Left ventricle myocardium inferior (tissue), 1 donor: ENCODE measurements around the gene PARP1. TPM values are rescaled to one million over a fixed set of nuclear protein-coding genes. Genes with fewer than 3 reads are reported as not detected.

Experiments used
- DNase-seq: peaks from one replicate; pipeline ENCODE4 v3.0.0-alpha.2; 2020
- H3K27ac ChIP-seq: fragments of 200-600 bp; replicated peaks from 2 replicates; pipeline ENCODE4 v1.8.0; 2021
- H3K27me3 ChIP-seq: fragments of 200-600 bp; 2 replicates; pipeline ENCODE4 v1.8.0; 2021; ENCODE audit warnings: low read depth
- H3K36me3 ChIP-seq: fragments of 200-600 bp; 2 replicates; pipeline ENCODE4 v1.8.0; 2021
- H3K4me1 ChIP-seq: fragments of 200-600 bp; 2 replicates; pipeline ENCODE4 v1.8.0; 2021
- H3K4me3 ChIP-seq: fragments of 200-600 bp; 2 replicates; pipeline ENCODE4 v1.8.0; 2021; ENCODE audit warnings: mild to moderate bottlenecking, moderate library complexity
- H3K9me3 ChIP-seq: fragments of 200-600 bp; replicated peaks from 2 replicates; pipeline ENCODE4 v1.8.0; 2021
- intact Hi-C: fragments of 100-400 bp; cut with micrococcal nuclease; formaldehyde crosslinking; loops from one replicate; pipeline ENCODE4 v1.11.0; 2022
- total RNA-seq: library from RNA; stranded (reverse); fragmentation: NEBNext Ultra II Directional; extraction: Animal tissue kit (Norgen Biotek cat#: 25700); gene quantifications from one replicate; pipeline ENCODE4 v1.2.1, GENCODE V29; 2021
- TF ChIP-seq, protein P1 (sequence below): fragments of 200-600 bp; IDR thresholded peaks from 2 replicates; pipeline ENCODE4 v1.8.0; 2021; ENCODE audit warnings: antibody characterized with exemption, mild to moderate bottlenecking, borderline replicate concordance
- donor health status: DM: no; HTN: yes; CAD: no; lungs with severe emphysema.

The PARP1 gene
- total RNA-seq, 1 donor from 2014 or later, result 138 TPM

DNA sequence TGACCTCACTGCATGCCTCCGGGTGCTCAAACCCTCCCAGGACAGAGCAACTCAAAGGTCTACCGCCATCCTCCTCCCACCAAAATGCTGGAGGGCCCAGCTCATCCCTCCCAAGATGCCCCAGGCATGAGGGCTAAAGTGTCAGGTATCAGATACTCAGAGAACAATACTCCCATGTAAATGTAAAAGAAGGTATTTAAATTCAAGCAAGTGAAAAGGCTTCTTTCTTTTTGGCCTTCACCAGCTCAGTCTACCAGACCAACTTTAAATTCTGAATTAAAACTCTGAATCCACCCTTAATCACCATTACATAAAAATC lies 3.0 kb downstream of the PARP1 start:
- peaks cover 80% of the 10 kb centered on the region for H3K4me1 ChIP-seq
- intact Hi-C loops, result no loop called here
- no peak for DNase-seq
- no peaks in the 10 kb centered on the region for H3K9me3 ChIP-seq
- peak overlapping the region; percentile 83 for H3K27ac ChIP-seq
- TF ChIP-seq, protein P1, sequence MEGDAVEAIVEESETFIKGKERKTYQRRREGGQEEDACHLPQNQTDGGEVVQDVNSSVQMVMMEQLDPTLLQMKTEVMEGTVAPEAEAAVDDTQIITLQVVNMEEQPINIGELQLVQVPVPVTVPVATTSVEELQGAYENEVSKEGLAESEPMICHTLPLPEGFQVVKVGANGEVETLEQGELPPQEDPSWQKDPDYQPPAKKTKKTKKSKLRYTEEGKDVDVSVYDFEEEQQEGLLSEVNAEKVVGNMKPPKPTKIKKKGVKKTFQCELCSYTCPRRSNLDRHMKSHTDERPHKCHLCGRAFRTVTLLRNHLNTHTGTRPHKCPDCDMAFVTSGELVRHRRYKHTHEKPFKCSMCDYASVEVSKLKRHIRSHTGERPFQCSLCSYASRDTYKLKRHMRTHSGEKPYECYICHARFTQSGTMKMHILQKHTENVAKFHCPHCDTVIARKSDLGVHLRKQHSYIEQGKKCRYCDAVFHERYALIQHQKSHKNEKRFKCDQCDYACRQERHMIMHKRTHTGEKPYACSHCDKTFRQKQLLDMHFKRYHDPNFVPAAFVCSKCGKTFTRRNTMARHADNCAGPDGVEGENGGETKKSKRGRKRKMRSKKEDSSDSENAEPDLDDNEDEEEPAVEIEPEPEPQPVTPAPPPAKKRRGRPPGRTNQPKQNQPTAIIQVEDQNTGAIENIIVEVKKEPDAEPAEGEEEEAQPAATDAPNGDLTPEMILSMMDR, result no peak
- peak overlapping the region; percentile 94 for H3K4me3 ChIP-seq
- H3K27me3 ChIP-seq, result no peaks in the 10 kb centered on the region
- H3K36me3 ChIP-seq, result peaks cover 24% of the 10 kb centered on the region

GRCh38 chr1:226404063-226404903 lies 3.6 kb downstream of the PARP1 start:
- H3K27me3 ChIP-seq, result no peaks in the 10 kb centered on the region
- peak overlapping the region; percentile 83 for H3K27ac ChIP-seq
- DNase-seq, result no peak
- TF ChIP-seq, protein P1, result no peak
- H3K4me3 ChIP-seq, result peak overlapping the region; percentile 94
- no peaks in the 10 kb centered on the region for H3K9me3 ChIP-seq
- intact Hi-C loops, result no loop called here
- H3K4me1 ChIP-seq, result peaks cover 86% of the 10 kb centered on the region
- H3K36me3 ChIP-seq, result peaks cover 30% of the 10 kb centered on the region

- no peaks in the 10 kb centered on the region for H3K27me3 ChIP-seq
- intact Hi-C loops, result no loop called here
- peaks cover 37% of the 10 kb centered on the region for H3K36me3 ChIP-seq
- no peak for DNase-seq
- peak overlapping the region; percentile 83 for H3K27ac ChIP-seq
- TF ChIP-seq, protein P1, result peak; percentile 37
- no peaks in the 10 kb centered on the region for H3K9me3 ChIP-seq
- no peak overlapping the region for H3K4me3 ChIP-seq
- peaks cover 94% of the 10 kb centered on the region for H3K4me1 ChIP-seq
Measured at GRCh38 chr1:226403201-226404034, 4.5 kb downstream of the PARP1 start.

GRCh38 chr1:226402739-226403165 lies 5.1 kb downstream of the PARP1 start:
- Histone ChIP-seq H3K4me3 (no peak overlapping the region), H3K36me3 (peaks cover 42% of the 10 kb centered on the region), H3K9me3 (no peaks in the 10 kb centered on the region), H3K4me1 (peaks cover 100% of the 10 kb centered on the region), H3K27ac (peak overlapping the region; percentile 83), H3K27me3 (no peaks in the 10 kb centered on the region)
- no peak for DNase-seq
- TF ChIP-seq, protein P1, result no peak
- intact Hi-C loops, result no loop called here

- no peaks in the 10 kb centered on the region for H3K9me3 ChIP-seq
- TF ChIP-seq, protein P1, result no peak
- H3K36me3 ChIP-seq, result peaks cover 46% of the 10 kb centered on the region
- H3K27me3 ChIP-seq, result no peaks in the 10 kb centered on the region
- no peak for DNase-seq
- intact Hi-C loops, result no loop called here
- peaks cover 100% of the 10 kb centered on the region for H3K4me1 ChIP-seq
- peak overlapping the region; percentile 83 for H3K27ac ChIP-seq
- H3K4me3 ChIP-seq, result no peak overlapping the region
Measured at GRCh38 chr1:226401355-226402303, 6.3 kb downstream of the PARP1 start.
